ENCODE measurements around the gene LYAR. TPM values are rescaled to one million over a fixed set of nuclear protein-coding genes. Genes with fewer than 3 reads are reported as not detected.

The LYAR gene
- total and polyA plus RNA-seq, 2 experiments from 2014 or later = 10.7 to 18.5 TPM

GRCh38 chr4:4284827-4285618 lies 4.9 kb downstream of the LYAR start:
- H3K36me3 ChIP-seq = peaks cover 17% of the 10 kb centered on the region

DNA sequence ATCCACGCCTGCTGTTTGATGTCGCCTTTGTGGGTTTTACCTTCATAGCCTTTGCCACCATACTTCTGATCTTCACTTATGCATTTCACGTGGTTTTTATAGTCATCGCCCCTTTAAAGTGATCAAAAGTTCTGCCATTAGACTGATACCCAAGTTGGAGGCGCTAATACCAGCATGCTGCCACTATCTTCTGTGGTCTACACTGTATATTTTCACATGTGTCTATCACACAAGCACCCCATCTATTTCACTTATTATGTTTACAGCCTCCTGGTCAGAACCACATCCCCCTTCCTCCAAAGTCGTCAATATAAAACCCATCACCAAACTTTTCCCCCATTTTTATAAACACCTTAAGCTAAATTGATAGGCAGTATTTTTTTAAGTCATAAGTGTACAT lies 8.2 kb downstream of the LYAR start:
- no peak for TF ChIP-seq CTCF (IDR thresholded peaks at IDR 0.05; ENCODE audit: low read depth, low read length)
- H3K4me3 ChIP-seq = no peak overlapping the region
- no peak for DNase-seq (ENCODE audit: low read depth in 1 of 2, low spot score in 1 of 2)
- no peaks in the 10 kb centered on the region for H3K9me3 ChIP-seq (ENCODE audit: low read depth)
- peaks cover 35% of the 10 kb centered on the region for H3K36me3 ChIP-seq
- peaks cover 15% of the 10 kb centered on the region for H3K4me1 ChIP-seq (ENCODE audit: low read depth)
- H3K27me3 ChIP-seq = no peaks in the 10 kb centered on the region
- no peak overlapping the region for H3K27ac ChIP-seq

More at GRCh38 chr4:4284827-4285618, 4.9 kb downstream of the LYAR start:
- no peak for TF ChIP-seq CTCF (IDR thresholded peaks at IDR 0.05; ENCODE audit: low read depth, low read length)
- H3K4me3 ChIP-seq = no peak overlapping the region
- H3K27me3 ChIP-seq = no peaks in the 10 kb centered on the region
- H3K27ac ChIP-seq = peak overlapping the region; percentile 83
- peaks cover 15% of the 10 kb centered on the region for H3K4me1 ChIP-seq (ENCODE audit: low read depth)
- peak; percentile 9 to 21 for DNase-seq (ENCODE audit: low read depth in 1 of 2, low spot score in 1 of 2)
- H3K9me3 ChIP-seq (ENCODE audit: low read depth) = no peaks in the 10 kb centered on the region

- Histone ChIP-seq H3K27me3 (no peaks in the 10 kb centered on the region), H3K4me3 (no peak overlapping the region), H3K4me1 (ENCODE audit: low read depth) (no peaks in the 10 kb centered on the region), H3K9me3 (ENCODE audit: low read depth) (no peaks in the 10 kb centered on the region), H3K36me3 (peaks cover 48% of the 10 kb centered on the region), H3K27ac (no peak overlapping the region)
- TF ChIP-seq CTCF (IDR thresholded peaks at IDR 0.05; ENCODE audit: low read depth, low read length) = no peak
- DNase-seq (ENCODE audit: low read depth in 1 of 2, low spot score in 1 of 2) = no peak
Measured at GRCh38 chr4:4277531-4277930, 12.4 kb downstream of the LYAR start.

GRCh38 chr4:4274226-4274625 lies 15.7 kb downstream of the LYAR start:
- no peak for TF ChIP-seq CTCF (IDR thresholded peaks at IDR 0.05; ENCODE audit: low read depth, low read length)
- H3K4me3 ChIP-seq = no peak overlapping the region
- H3K36me3 ChIP-seq = peaks cover 34% of the 10 kb centered on the region
- H3K27ac ChIP-seq = no peak overlapping the region
- no peaks in the 10 kb centered on the region for H3K27me3 ChIP-seq
- H3K9me3 ChIP-seq (ENCODE audit: low read depth) = no peaks in the 10 kb centered on the region
- no peak for DNase-seq (ENCODE audit: low read depth in 1 of 2, low spot score in 1 of 2)
- H3K4me1 ChIP-seq (ENCODE audit: low read depth) = no peaks in the 10 kb centered on the region

- DNase-seq (ENCODE audit: low read depth in 1 of 2, low spot score in 1 of 2) = peak in 1 of 2 donors; percentile 60
- H3K36me3 ChIP-seq = peaks cover 37% of the 10 kb centered on the region
- H3K4me3 ChIP-seq = no peak overlapping the region
- no peaks in the 10 kb centered on the region for H3K27me3 ChIP-seq
- no peaks in the 10 kb centered on the region for H3K4me1 ChIP-seq (ENCODE audit: low read depth)
- H3K27ac ChIP-seq = no peak overlapping the region
- TF ChIP-seq CTCF (IDR thresholded peaks at IDR 0.05; ENCODE audit: low read depth, low read length) = peak; percentile 21
- H3K9me3 ChIP-seq (ENCODE audit: low read depth) = no peaks in the 10 kb centered on the region
Measured at GRCh38 chr4:4271912-4272311, 18.0 kb downstream of the LYAR start.

Data from cardiac muscle cell (in vitro differentiated cells and primary cell).